ENCODE measurements around the gene FARP1. TPM values are rescaled to one million over a fixed set of nuclear protein-coding genes. Genes with fewer than 3 reads are reported as not detected.

The FARP1 gene
- total and polyA plus RNA-seq, 2 of the 8 experiments (the other 6 are each of a cell fraction or from before 2014, with no cell fraction given) = 24.7 to 104 TPM

- TF ChIP-seq CHD7 (IDR thresholded peaks at IDR 0.05; ENCODE audit: insufficient replicate concordance, low read length) = no peak
Observed at GRCh38 chr13:98270819-98271218, 127.9 kb downstream of the FARP1 start (continued).

All from H1 (cell line).